HepG2 (cell line): Measurements from ENCODE around the gene DIP2C. TPM values are rescaled to one million over a fixed set of nuclear protein-coding genes. Genes with fewer than 3 reads are reported as not detected.

Source experiments
- ATAC-seq: fragments of 200-7000 bp; cut with Tn5 transposase; 3 replicates; pipeline ENCODE4 v1.9.1; 2020; ENCODE audit warnings: mild to moderate bottlenecking, moderate library complexity
- BruUV-seq: library from RNA; stranded (reverse); fragments of 400-500 nt; replicated peaks from 2 replicates; lab custom pipeline; 2021; lab: Mats Ljungman, UMichigan
- CTCF ChIA-PET: fragments of 300-600 bp; formaldehyde crosslinking; extraction: SDS; loops from one replicate; lab custom pipeline; 2021; ENCODE audit warnings: low total read pairs, inconsistent platforms, low intra/inter-chr PET ratio; lab: Yijun Ruan, JAX
- POLR2A ChIA-PET: fragments of 350-600 bp; sonication (Branson Sonifier 250); formaldehyde crosslinking; loops from one replicate; lab custom pipeline; 2020; ENCODE audit warnings: antibody characterized with exemption, inconsistent platforms; lab: Yijun Ruan, JAX
- DNase-seq: peaks from one replicate; pipeline ENCODE4 v3.0.0-alpha.2; 2015; ENCODE audit warnings: low spot score
- FAIRE-seq: peaks from 3 replicates; lab custom pipeline; 2011; peaks lifted over from hg19 to GRCh38; lab: Jason Lieb, UNC
- H2AFZ ChIP-seq: one replicate; pipeline ENCODE4 v1.6.1; 2011; ENCODE audit warnings: low read length, inconsistent platforms
- H3K27ac ChIP-seq: fragments of 300-600 bp; 3 replicates; pipeline ENCODE4 v1.8.0; 2011; ENCODE audit warnings: mixed run types, mild to moderate bottlenecking, mixed read lengths, low read length, inconsistent platforms; ENCODE audit not compliant: insufficient read depth; ENCODE audit errors: extremely low read length
- H3K27me3 ChIP-seq, 2 experiments: fragments of 200-600 bp in 1 of 2; 2 replicates in 1 of 2; 3 replicates in 1 of 2; pipeline versions ENCODE4 v1.6.0 to v1.8.0; 2011; ENCODE audit warnings: low read length in 2 of 2, mild to moderate bottlenecking in 2 of 2, moderate library complexity in 2 of 2, inconsistent platforms in 1 of 2; ENCODE audit not compliant: insufficient read depth in 2 of 2, control insufficient read depth in 1 of 2
- H3K36me3 ChIP-seq, 2 experiments: fragments of 200-600 bp in 1 of 2; replicated peaks in 1 of 2; 2 replicates in 1 of 2; 3 replicates in 1 of 2; pipeline versions ENCODE4 v1.5.1 to v1.8.0; 2011; ENCODE audit warnings: low read length in 2 of 2, inconsistent platforms in 1 of 2; ENCODE audit not compliant: insufficient read depth in 2 of 2, control insufficient read depth in 1 of 2
- H3K4me1 ChIP-seq: 2 replicates; pipeline ENCODE4 v1.5.1; 2012; ENCODE audit warnings: low read length, inconsistent platforms; ENCODE audit not compliant: insufficient read depth
- H3K4me2 ChIP-seq: 2 replicates; pipeline ENCODE4 v1.6.0; 2011; ENCODE audit warnings: low read depth, low read length, inconsistent platforms
- H3K4me3 ChIP-seq, 3 experiments: fragments of 200-600 bp in 1 of 3; sonication (generic), shearing (Covaris generic) in 1 of 3; replicated peaks in 1 of 3; 2 replicates each; pipeline ENCODE4 v1.5.1; 2011 to 2016; ENCODE audit warnings: low read length in 3 of 3, inconsistent platforms in 2 of 3, low read depth in 2 of 3, mild to moderate bottlenecking in 2 of 3, control low read depth in 1 of 3, mixed read lengths in 1 of 3; ENCODE audit not compliant: insufficient read depth in 1 of 3
- H3K79me2 ChIP-seq: one replicate; pipeline ENCODE4 v1.6.1; 2011; ENCODE audit warnings: low read length, inconsistent platforms; ENCODE audit not compliant: insufficient read depth
- H3K9ac ChIP-seq: 2 replicates; pipeline ENCODE4 v1.6.0; 2011; ENCODE audit warnings: mild to moderate bottlenecking, low read depth, low read length, inconsistent platforms; ENCODE audit not compliant: insufficient read depth
- H3K9me3 ChIP-seq: 2 replicates; pipeline ENCODE4 v1.5.1; 2012; ENCODE audit warnings: mild to moderate bottlenecking, low read length
- H4K20me1 ChIP-seq: 2 replicates; pipeline ENCODE4 v1.6.0; 2011; ENCODE audit warnings: inconsistent platforms, mild to moderate bottlenecking, low read length, moderate library complexity; ENCODE audit not compliant: insufficient read depth
- DNMT1 ChIP-seq: sonication (generic); formaldehyde crosslinking; IDR thresholded peaks from 2 replicates; pipeline ENCODE4 v1.5.1; 2020; ENCODE audit warnings: mild to moderate bottlenecking, missing genetic modification reagents
- HNF4A ChIP-seq: sonication (generic); formaldehyde crosslinking; IDR thresholded peaks from 2 replicates; pipeline ENCODE4 v1.4.0; 2020; ENCODE audit warnings: missing genetic modification reagents
- MATR3 ChIP-seq: sonication (generic); formaldehyde crosslinking; IDR thresholded peaks from 2 replicates; pipeline ENCODE4 v1.4.0; 2020; ENCODE audit warnings: missing genetic modification reagents
- TOE1 ChIP-seq: sonication (generic); formaldehyde crosslinking; IDR thresholded peaks from 2 replicates; pipeline ENCODE4 v1.4.0; 2020; ENCODE audit warnings: mild to moderate bottlenecking, missing genetic modification reagents
- ZFP37 ChIP-seq: sonication (generic); formaldehyde crosslinking; IDR thresholded peaks from 2 replicates; pipeline ENCODE4 v1.4.0; 2020; ENCODE audit warnings: missing genetic modification reagents, borderline replicate concordance
- ZNF614 ChIP-seq: IDR thresholded peaks from 2 replicates; pipeline ENCODE4 v1.6.1; 2018; ENCODE audit warnings: missing biosample characterization, missing genetic modification reagents, inconsistent platforms, borderline replicate concordance
- WGBS: methylation state at CpG from one replicate; pipeline ENCODE4 v1.1.6; 2017; ENCODE audit warnings: low lambda C conversion rate; 5-methylcytosine and 5-hydroxymethylcytosine counted together
- in situ Hi-C: cut with HindIII; loops from 2 replicates; pipeline ENCODE4 v1.10.0; 2017; ENCODE audit warnings: low pct_unique_long_range_greater_than_20kb; ENCODE audit not compliant: extremely low pct_ligation_motif_present
- intact Hi-C: fragments of 100-400 bp; cut with micrococcal nuclease; formaldehyde crosslinking; loops from one replicate; pipeline ENCODE4 v1.10.0; 2022; ENCODE audit not compliant: unreplicated experiment
- polyA plus RNA-seq, 8 experiments: library from polyadenylated mRNA; depleted of rRNA in 3 of 8; stranded (reverse) in 7 of 8; unstranded in 1 of 8; fragments of >200 nt; fragmentation: Illumina TruSeq in 4 of 8; extraction: Trizol in 4 of 8; gene quantifications; 2 replicates each; pipeline versions ENCODE4 v1.2.1 to v1.2.3, GENCODE V29; 2011 to 2016; ENCODE audit warnings: low read depth in 4 of 8, missing spikeins in 1 of 8, mixed read lengths in 1 of 8; ENCODE audit not compliant: insufficient read depth in 1 of 8
- total RNA-seq, 5 experiments: library from RNA; depleted of rRNA; stranded (reverse); fragments of >200 nt; fragmentation: Illumina TruSeq; extraction: Trizol; gene quantifications; 2 replicates each; pipeline ENCODE4 v1.2.3, GENCODE V29; 2016; ENCODE audit warnings: low read depth in 1 of 5
- TF ChIP-seq, protein P1 (sequence below): sonication (generic); formaldehyde crosslinking; IDR thresholded peaks from 2 replicates; pipeline ENCODE4 v1.5.1; 2020; ENCODE audit warnings: missing genetic modification reagents, mild to moderate bottlenecking, borderline replicate concordance
- TF ChIP-seq, protein P2 (sequence below): sonication (generic); formaldehyde crosslinking; IDR thresholded peaks from one replicate; pipeline ENCODE4 v1.5.1; 2020; ENCODE audit warnings: mild to moderate bottlenecking, missing genetic modification reagents; ENCODE audit errors: not compliant biosample characterization
- TF ChIP-seq, protein P3 (sequence below): IDR thresholded peaks from 2 replicates; pipeline ENCODE4 v1.6.1; 2016; ENCODE audit warnings: low read depth
- TF ChIP-seq, protein P4 (sequence below): sonication (generic); formaldehyde crosslinking; IDR thresholded peaks from 2 replicates; pipeline ENCODE4 v1.4.0; 2020; ENCODE audit warnings: missing genetic modification reagents, borderline replicate concordance

Gene DIP2C
- total and polyA plus RNA-seq, 2 of the 13 experiments (the other 11 are each of a cell fraction or from before 2014, with no cell fraction given): 2.2 to 2.7 TPM

DNA sequence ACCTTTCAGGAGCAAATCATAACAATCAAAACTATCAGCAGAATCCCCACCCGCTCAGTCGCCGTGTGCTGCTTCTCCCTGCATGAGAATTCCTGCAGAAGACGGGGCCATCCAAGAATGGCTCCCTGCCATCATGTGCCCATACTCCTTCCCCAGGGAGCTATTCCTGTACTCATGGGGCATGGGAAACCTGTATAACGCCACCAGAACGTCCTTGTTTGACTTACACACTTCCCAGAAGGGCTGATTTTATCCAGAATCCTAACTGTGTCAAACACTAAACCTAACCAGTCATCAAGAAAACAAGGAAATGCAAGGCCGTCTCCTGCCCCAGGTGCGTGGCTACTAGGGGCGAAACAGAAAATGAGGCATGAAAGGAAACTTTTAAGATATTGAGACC is 16.0 kb downstream of the DIP2C start:
- H3K79me2 ChIP-seq: peaks cover 9% of the 10 kb centered on the region
- H3K36me3 ChIP-seq: no peaks in the 10 kb centered on the region
- POLR2A ChIA-PET: interaction anchor here (2.0 kb wide), 1 partner anchor 23 kb away, joined by 6 read pairs; no protein-coding TSS in a partner anchor
- no TSS peak for BruUV-seq
- no peak overlapping the region for H3K4me2 ChIP-seq
- H3K27me3 ChIP-seq: no peaks in the 10 kb centered on the region
- intact Hi-C loops: no loop called here
- FAIRE-seq (no peak), ATAC-seq (no peak), DNase-seq (no peak)
- 68% methylated on average over 9 of the region's 9 CpGs for WGBS
- no peaks in the 10 kb centered on the region for H3K4me1 ChIP-seq
- peaks cover 4% of the 10 kb centered on the region for H4K20me1 ChIP-seq
- H3K4me3 ChIP-seq: no peak overlapping the region
- no peak overlapping the region for H2AFZ ChIP-seq
- H3K9me3 ChIP-seq: no peaks in the 10 kb centered on the region
- CTCF ChIA-PET: no interaction called here
- TF ChIP-seq ZFP37 (CRISPR knock-in tag): no peak
- no peak for TF ChIP-seq HNF4A (CRISPR knock-in tag)
- TF ChIP-seq, protein P1, sequence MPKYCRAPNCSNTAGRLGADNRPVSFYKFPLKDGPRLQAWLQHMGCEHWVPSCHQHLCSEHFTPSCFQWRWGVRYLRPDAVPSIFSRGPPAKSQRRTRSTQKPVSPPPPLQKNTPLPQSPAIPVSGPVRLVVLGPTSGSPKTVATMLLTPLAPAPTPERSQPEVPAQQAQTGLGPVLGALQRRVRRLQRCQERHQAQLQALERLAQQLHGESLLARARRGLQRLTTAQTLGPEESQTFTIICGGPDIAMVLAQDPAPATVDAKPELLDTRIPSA (CRISPR knock-in tag): no peak
- no peak for TF ChIP-seq TOE1
- TF ChIP-seq ZNF614: no peak
- TF ChIP-seq, protein P2, sequence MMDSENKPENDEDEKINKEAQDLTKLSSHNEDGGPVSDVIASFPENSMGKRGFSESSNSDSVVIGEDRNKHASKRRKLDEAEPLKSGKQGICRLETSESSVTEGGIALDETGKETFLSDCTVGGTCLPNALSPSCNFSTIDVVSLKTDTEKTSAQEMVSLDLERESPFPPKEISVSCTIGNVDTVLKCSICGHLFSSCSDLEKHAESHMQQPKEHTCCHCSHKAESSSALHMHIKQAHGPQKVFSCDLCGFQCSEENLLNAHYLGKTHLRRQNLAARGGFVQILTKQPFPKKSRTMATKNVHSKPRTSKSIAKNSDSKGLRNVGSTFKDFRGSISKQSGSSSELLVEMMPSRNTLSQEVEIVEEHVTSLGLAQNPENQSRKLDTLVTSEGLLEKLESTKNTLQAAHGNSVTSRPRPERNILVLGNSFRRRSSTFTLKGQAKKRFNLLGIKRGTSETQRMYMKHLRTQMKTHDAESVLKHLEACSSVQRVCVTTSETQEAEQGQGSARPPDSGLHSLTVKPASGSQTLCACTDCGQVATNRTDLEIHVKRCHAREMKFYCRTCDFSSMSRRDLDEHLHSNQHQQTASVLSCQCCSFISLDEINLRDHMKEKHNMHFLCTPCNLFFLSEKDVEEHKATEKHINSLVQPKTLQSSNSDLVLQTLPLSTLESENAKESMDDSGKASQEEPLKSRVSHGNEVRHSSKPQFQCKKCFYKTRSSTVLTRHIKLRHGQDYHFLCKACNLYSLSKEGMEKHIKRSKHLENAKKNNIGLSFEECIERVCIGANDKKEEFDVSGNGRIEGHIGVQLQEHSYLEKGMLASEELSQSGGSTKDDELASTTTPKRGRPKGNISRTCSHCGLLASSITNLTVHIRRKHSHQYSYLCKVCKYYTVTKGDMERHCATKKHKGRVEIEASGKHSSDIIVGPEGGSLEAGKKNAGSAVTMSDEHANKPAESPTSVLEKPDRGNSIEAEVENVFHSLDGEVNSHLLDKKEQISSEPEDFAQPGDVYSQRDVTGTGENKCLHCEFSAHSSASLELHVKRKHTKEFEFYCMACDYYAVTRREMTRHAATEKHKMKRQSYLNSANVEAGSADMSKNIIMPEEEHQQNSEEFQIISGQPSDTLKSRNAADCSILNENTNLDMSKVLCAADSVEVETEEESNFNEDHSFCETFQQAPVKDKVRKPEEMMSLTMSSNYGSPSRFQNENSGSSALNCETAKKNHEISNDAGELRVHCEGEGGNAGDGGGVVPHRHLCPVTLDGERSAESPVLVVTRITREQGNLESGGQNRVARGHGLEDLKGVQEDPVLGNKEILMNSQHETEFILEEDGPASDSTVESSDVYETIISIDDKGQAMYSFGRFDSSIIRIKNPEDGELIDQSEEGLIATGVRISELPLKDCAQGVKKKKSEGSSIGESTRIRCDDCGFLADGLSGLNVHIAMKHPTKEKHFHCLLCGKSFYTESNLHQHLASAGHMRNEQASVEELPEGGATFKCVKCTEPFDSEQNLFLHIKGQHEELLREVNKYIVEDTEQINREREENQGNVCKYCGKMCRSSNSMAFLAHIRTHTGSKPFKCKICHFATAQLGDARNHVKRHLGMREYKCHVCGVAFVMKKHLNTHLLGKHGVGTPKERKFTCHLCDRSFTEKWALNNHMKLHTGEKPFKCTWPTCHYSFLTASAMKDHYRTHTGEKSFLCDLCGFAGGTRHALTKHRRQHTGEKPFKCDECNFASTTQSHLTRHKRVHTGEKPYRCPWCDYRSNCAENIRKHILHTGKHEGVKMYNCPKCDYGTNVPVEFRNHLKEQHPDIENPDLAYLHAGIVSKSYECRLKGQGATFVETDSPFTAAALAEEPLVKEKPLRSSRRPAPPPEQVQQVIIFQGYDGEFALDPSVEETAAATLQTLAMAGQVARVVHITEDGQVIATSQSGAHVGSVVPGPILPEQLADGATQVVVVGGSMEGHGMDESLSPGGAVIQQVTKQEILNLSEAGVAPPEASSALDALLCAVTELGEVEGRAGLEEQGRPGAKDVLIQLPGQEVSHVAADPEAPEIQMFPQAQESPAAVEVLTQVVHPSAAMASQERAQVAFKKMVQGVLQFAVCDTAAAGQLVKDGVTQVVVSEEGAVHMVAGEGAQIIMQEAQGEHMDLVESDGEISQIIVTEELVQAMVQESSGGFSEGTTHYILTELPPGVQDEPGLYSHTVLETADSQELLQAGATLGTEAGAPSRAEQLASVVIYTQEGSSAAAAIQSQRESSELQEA: no peak
- no peak for TF ChIP-seq MATR3 (CRISPR knock-in tag)
- TF ChIP-seq, protein P3, sequence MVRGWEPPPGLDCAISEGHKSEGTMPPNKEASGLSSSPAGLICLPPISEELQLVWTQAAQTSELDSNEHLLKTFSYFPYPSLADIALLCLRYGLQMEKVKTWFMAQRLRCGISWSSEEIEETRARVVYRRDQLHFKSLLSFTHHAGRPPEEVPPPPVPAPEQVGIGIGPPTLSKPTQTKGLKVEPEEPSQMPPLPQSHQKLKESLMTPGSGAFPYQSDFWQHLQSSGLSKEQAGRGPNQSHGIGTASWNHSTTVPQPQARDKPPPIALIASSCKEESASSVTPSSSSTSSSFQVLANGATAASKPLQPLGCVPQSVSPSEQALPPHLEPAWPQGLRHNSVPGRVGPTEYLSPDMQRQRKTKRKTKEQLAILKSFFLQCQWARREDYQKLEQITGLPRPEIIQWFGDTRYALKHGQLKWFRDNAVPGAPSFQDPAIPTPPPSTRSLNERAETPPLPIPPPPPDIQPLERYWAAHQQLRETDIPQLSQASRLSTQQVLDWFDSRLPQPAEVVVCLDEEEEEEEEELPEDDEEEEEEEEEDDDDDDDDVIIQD (CRISPR knock-in tag): no peak
- TF ChIP-seq DNMT1 (CRISPR knock-in tag): no peak
- TF ChIP-seq, protein P4, sequence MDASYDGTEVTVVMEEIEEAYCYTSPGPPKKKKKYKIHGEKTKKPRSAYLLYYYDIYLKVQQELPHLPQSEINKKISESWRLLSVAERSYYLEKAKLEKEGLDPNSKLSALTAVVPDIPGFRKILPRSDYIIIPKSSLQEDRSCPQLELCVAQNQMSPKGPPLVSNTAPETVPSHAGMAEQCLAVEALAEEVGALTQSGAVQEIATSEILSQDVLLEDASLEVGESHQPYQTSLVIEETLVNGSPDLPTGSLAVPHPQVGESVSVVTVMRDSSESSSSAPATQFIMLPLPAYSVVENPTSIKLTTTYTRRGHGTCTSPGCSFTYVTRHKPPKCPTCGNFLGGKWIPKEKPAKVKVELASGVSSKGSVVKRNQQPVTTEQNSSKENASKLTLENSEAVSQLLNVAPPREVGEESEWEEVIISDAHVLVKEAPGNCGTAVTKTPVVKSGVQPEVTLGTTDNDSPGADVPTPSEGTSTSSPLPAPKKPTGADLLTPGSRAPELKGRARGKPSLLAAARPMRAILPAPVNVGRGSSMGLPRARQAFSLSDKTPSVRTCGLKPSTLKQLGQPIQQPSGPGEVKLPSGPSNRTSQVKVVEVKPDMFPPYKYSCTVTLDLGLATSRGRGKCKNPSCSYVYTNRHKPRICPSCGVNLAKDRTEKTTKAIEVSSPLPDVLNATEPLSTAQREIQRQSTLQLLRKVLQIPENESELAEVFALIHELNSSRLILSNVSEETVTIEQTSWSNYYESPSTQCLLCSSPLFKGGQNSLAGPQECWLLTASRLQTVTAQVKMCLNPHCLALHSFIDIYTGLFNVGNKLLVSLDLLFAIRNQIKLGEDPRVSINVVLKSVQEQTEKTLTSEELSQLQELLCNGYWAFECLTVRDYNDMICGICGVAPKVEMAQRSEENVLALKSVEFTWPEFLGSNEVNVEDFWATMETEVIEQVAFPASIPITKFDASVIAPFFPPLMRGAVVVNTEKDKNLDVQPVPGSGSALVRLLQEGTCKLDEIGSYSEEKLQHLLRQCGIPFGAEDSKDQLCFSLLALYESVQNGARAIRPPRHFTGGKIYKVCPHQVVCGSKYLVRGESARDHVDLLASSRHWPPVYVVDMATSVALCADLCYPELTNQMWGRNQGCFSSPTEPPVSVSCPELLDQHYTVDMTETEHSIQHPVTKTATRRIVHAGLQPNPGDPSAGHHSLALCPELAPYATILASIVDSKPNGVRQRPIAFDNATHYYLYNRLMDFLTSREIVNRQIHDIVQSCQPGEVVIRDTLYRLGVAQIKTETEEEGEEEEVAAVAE (CRISPR knock-in tag): no peak
- H3K27ac ChIP-seq: no peak overlapping the region
- H3K9ac ChIP-seq: no peak overlapping the region
- in situ Hi-C loops: no loop called here
